Neutrophil (primary cell): Measurements from ENCODE around the gene GAREM1.

Experiments
- H3K27ac ChIP-seq: fragments of 200-600 bp; sonication (generic); 2 replicates; pipeline ENCODE4 v1.5.1; 2016; ENCODE audit warnings: mild to moderate bottlenecking, moderate library complexity
- H3K27me3 ChIP-seq: fragments of 200-600 bp; sonication (generic); 2 replicates; pipeline ENCODE4 v1.6.0; 2016; ENCODE audit warnings: mild to moderate bottlenecking
- H3K36me3 ChIP-seq: fragments of 200-600 bp; sonication (generic); 2 replicates; pipeline ENCODE4 v1.5.1; 2017
- H3K4me1 ChIP-seq, 2 experiments: fragments of 200-600 bp in 1 of 2; sonication (generic) in 1 of 2; 1 replicate in 1 of 2; 2 replicates in 1 of 2; pipeline versions ENCODE4 v1.5.1 to v1.6.1; 2013 to 2016; ENCODE audit warnings: low read depth in 1 of 2, low read length in 1 of 2, mild to moderate bottlenecking in 1 of 2, moderate library complexity in 1 of 2; ENCODE audit not compliant: control insufficient read depth in 1 of 2, insufficient read depth in 1 of 2
- H3K4me3 ChIP-seq, 2 experiments: fragments of 200-600 bp in 1 of 2; sonication (generic) in 1 of 2; 1 replicate in 1 of 2; 2 replicates in 1 of 2; pipeline ENCODE4 v1.5.1; 2013 to 2016; ENCODE audit warnings: low read depth in 1 of 2, low read length in 1 of 2, mild to moderate bottlenecking in 1 of 2, moderate library complexity in 1 of 2
- H3K9me3 ChIP-seq: fragments of 200-600 bp; sonication (generic); 2 replicates; pipeline ENCODE4 v1.5.1; 2016
- CTCF ChIP-seq: fragments of 200-600 bp; sonication (generic); IDR thresholded peaks from 2 replicates; pipeline ENCODE4 v1.5.1; 2016; ENCODE audit warnings: antibody characterized with exemption

The GAREM1 gene

GRCh38 chr18:32454593-32454992 lies 16.1 kb downstream of the GAREM1 start:
- Histone ChIP-seq H3K4me3 (no peak overlapping the region), H3K4me1 (no peaks in the 10 kb centered on the region), H3K9me3 (no peaks in the 10 kb centered on the region), H3K27me3 (peaks cover 5% of the 10 kb centered on the region), H3K27ac (no peak overlapping the region), H3K36me3 (no peaks in the 10 kb centered on the region)
- TF ChIP-seq CTCF = no peak

GRCh38 chr18:32450874-32451273 lies 19.8 kb downstream of the GAREM1 start:
- Histone ChIP-seq H3K27ac (no peak overlapping the region), H3K4me3 (no peak overlapping the region), H3K9me3 (no peaks in the 10 kb centered on the region), H3K27me3 (no peaks in the 10 kb centered on the region), H3K36me3 (no peaks in the 10 kb centered on the region), H3K4me1 (no peaks in the 10 kb centered on the region)
- TF ChIP-seq CTCF = no peak

GRCh38 chr18:32450026-32450691 lies 20.5 kb downstream of the GAREM1 start:
- H3K36me3 ChIP-seq = no peaks in the 10 kb centered on the region
- H3K4me1 ChIP-seq = no peaks in the 10 kb centered on the region
- no peak for TF ChIP-seq CTCF
- no peak overlapping the region for H3K4me3 ChIP-seq
- no peak overlapping the region for H3K27ac ChIP-seq
- no peaks in the 10 kb centered on the region for H3K9me3 ChIP-seq
- no peaks in the 10 kb centered on the region for H3K27me3 ChIP-seq

- no peaks in the 10 kb centered on the region for H3K36me3 ChIP-seq
- H3K27ac ChIP-seq = no peak overlapping the region
- no peak for TF ChIP-seq CTCF
- no peaks in the 10 kb centered on the region for H3K4me1 ChIP-seq
- no peak overlapping the region for H3K4me3 ChIP-seq
- no peaks in the 10 kb centered on the region for H3K27me3 ChIP-seq
- no peaks in the 10 kb centered on the region for H3K9me3 ChIP-seq
Observed at GRCh38 chr18:32446780-32447179, 23.9 kb downstream of the GAREM1 start.

- Histone ChIP-seq H3K4me1 (no peaks in the 10 kb centered on the region), H3K27ac (no peak overlapping the region), H3K4me3 (no peak overlapping the region), H3K36me3 (no peaks in the 10 kb centered on the region), H3K27me3 (no peaks in the 10 kb centered on the region), H3K9me3 (no peaks in the 10 kb centered on the region)
- no peak for TF ChIP-seq CTCF
Observed at GRCh38 chr18:32445846-32446245, 24.8 kb downstream of the GAREM1 start.
